PFSK-1 (cell line): ENCODE measurements around the gene CDHR2.

Source experiments
- FOXP2 ChIP-seq: optimal IDR thresholded peaks from 2 replicates; pipeline ENCODE3; 2011; ENCODE audit warnings: borderline replicate concordance, control low read depth, inconsistent platforms; ENCODE audit not compliant: insufficient read depth; ENCODE audit errors: extremely low read length, extremely low read depth
- POLR2AphosphoS5 ChIP-seq: IDR thresholded peaks from 2 replicates; pipeline ENCODE4 v1.6.1; 2012; ENCODE audit warnings: low read depth, mild to moderate bottlenecking, control low read depth, low read length, moderate library complexity
- SIN3A ChIP-seq: IDR thresholded peaks from 2 replicates; pipeline ENCODE4 v1.6.1; 2012; ENCODE audit warnings: mild to moderate bottlenecking, low read length, moderate library complexity, borderline replicate concordance; ENCODE audit not compliant: insufficient read depth
- TAF1 ChIP-seq: IDR thresholded peaks from 2 replicates; pipeline ENCODE4 v1.6.1; 2012; ENCODE audit warnings: low read length, control low read depth, borderline replicate concordance; ENCODE audit not compliant: insufficient read depth
- TF ChIP-seq, protein P1 (sequence below), 2 experiments: IDR thresholded peaks; 2 replicates each; pipeline versions ENCODE4 v1.6.1 to v1.8.0; 2011 to 2012; ENCODE audit warnings: low read depth in 2 of 2, low read length in 2 of 2, control low read depth in 1 of 2, inconsistent platforms in 1 of 2, mild to moderate bottlenecking in 1 of 2, moderate library complexity in 1 of 2; ENCODE audit not compliant: insufficient read depth in 1 of 2

DNA sequence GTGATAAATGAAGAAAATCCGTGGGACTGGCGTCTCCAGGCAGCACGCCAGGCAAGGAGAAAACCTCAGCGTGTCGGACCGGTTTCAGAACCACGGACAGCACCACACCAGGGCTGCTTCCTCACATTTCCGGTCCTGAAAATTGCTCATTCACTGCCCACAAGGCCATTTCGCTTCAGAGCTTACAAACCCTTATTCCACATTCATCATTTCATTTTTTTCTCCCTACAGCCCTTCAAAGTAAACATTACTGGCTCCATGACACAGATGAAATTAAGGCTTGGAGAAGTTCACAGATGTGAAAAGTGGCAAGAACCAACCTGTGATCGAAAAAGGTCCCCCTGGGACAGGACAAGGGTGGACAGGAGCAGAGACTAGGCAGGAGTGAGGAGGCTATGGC is 62.3 kb downstream of the CDHR2 start:
- TF ChIP-seq FOXP2 (peak; percentile 9), SIN3A (peak; percentile 95; the same call in 1 of the 2 replicates), POLR2AphosphoS5 (no peak), TAF1 (no peak)
- TF ChIP-seq, protein P1, sequence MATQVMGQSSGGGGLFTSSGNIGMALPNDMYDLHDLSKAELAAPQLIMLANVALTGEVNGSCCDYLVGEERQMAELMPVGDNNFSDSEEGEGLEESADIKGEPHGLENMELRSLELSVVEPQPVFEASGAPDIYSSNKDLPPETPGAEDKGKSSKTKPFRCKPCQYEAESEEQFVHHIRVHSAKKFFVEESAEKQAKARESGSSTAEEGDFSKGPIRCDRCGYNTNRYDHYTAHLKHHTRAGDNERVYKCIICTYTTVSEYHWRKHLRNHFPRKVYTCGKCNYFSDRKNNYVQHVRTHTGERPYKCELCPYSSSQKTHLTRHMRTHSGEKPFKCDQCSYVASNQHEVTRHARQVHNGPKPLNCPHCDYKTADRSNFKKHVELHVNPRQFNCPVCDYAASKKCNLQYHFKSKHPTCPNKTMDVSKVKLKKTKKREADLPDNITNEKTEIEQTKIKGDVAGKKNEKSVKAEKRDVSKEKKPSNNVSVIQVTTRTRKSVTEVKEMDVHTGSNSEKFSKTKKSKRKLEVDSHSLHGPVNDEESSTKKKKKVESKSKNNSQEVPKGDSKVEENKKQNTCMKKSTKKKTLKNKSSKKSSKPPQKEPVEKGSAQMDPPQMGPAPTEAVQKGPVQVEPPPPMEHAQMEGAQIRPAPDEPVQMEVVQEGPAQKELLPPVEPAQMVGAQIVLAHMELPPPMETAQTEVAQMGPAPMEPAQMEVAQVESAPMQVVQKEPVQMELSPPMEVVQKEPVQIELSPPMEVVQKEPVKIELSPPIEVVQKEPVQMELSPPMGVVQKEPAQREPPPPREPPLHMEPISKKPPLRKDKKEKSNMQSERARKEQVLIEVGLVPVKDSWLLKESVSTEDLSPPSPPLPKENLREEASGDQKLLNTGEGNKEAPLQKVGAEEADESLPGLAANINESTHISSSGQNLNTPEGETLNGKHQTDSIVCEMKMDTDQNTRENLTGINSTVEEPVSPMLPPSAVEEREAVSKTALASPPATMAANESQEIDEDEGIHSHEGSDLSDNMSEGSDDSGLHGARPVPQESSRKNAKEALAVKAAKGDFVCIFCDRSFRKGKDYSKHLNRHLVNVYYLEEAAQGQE (IDR thresholded peaks at IDR 0.05; ENCODE audit: insufficient read depth in 1 of 2, low read depth in 2 of 2, low read length in 2 of 2), result peak; percentile 96 to 98
